Measurements from ENCODE around the gene ALK.

ALK gene

DNA sequence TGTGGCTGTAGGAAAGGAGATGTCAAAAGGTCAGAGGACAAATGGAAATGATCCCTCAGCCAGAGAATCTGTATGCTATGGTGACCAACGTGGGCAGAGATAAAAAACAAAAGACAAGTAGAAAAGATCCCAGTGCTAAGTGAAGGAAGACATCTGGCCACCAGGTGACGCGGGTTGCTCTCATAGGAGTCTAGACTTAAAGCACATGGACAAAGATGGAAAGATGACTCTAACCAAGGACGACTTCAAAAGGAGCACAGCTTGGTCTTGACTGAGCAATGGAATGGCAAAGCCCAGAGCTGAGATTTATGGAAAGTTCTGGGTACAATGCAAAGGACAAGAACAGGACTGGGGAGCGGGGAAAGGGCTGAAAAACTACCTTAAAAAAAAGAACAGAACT, 709.4 kb downstream of the ALK start:
- H3K4me1 ChIP-seq (ENCODE audit: low read depth, poor library complexity, severe bottlenecking), result no peaks in the 10 kb centered on the region
- H3K4me2 ChIP-seq, result no peak overlapping the region
- no peaks in the 10 kb centered on the region for H3K36me3 ChIP-seq (ENCODE audit: insufficient read depth)
- H3K9ac ChIP-seq, result no peak overlapping the region
- no peak overlapping the region for H3K27ac ChIP-seq
- no peak overlapping the region for H2AFZ ChIP-seq (ENCODE audit: low read depth)
- H3K4me3 ChIP-seq (IDR thresholded peaks at IDR 0.05; ENCODE audit: insufficient read depth, low read depth, low read length), result no peak overlapping the region
- H4K20me1 ChIP-seq (ENCODE audit: insufficient read depth), result no peaks in the 10 kb centered on the region
- H3K79me2 ChIP-seq (ENCODE audit: insufficient read depth, low read depth), result no peaks in the 10 kb centered on the region
- TF ChIP-seq, protein P1, sequence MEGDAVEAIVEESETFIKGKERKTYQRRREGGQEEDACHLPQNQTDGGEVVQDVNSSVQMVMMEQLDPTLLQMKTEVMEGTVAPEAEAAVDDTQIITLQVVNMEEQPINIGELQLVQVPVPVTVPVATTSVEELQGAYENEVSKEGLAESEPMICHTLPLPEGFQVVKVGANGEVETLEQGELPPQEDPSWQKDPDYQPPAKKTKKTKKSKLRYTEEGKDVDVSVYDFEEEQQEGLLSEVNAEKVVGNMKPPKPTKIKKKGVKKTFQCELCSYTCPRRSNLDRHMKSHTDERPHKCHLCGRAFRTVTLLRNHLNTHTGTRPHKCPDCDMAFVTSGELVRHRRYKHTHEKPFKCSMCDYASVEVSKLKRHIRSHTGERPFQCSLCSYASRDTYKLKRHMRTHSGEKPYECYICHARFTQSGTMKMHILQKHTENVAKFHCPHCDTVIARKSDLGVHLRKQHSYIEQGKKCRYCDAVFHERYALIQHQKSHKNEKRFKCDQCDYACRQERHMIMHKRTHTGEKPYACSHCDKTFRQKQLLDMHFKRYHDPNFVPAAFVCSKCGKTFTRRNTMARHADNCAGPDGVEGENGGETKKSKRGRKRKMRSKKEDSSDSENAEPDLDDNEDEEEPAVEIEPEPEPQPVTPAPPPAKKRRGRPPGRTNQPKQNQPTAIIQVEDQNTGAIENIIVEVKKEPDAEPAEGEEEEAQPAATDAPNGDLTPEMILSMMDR (conservative IDR thresholded peaks at IDR 0.05; ENCODE audit: low read depth, low read length), result no peak
- no peaks in the 10 kb centered on the region for H3K27me3 ChIP-seq (ENCODE audit: insufficient read depth, low read depth)

DNA sequence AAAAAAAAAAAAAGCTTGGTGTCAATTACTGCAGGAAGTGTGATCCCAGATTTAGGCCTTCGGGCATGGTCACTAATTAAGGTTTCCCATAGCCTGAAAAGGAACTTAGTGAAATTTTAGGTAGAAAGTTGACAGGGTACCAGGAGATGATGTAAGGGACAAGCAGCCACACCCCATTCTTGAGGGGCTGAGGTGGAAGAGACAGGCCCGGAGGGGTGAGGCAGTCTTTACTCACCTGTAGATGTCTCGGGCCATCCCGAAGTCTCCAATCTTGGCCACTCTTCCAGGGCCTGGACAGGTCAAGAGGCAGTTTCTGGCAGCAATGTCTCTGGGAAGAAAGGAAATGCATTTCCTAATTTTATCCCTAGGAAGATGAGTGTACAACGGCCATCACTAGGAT, 711.8 kb downstream of the ALK start:
- Histone ChIP-seq H3K4me2 (no peak overlapping the region), H3K4me1 (ENCODE audit: low read depth, poor library complexity, severe bottlenecking) (no peaks in the 10 kb centered on the region), H3K79me2 (ENCODE audit: insufficient read depth, low read depth) (no peaks in the 10 kb centered on the region), H4K20me1 (ENCODE audit: insufficient read depth) (no peaks in the 10 kb centered on the region), H2AFZ (ENCODE audit: low read depth) (no peak overlapping the region), H3K9ac (no peak overlapping the region), H3K4me3 (IDR thresholded peaks at IDR 0.05; ENCODE audit: insufficient read depth, low read depth, low read length) (no peak overlapping the region), H3K36me3 (ENCODE audit: insufficient read depth) (no peaks in the 10 kb centered on the region), H3K27ac (no peak overlapping the region), H3K27me3 (ENCODE audit: insufficient read depth, low read depth) (no peaks in the 10 kb centered on the region)
- TF ChIP-seq, protein P1 (conservative IDR thresholded peaks at IDR 0.05; ENCODE audit: low read depth, low read length), result no peak

DNA sequence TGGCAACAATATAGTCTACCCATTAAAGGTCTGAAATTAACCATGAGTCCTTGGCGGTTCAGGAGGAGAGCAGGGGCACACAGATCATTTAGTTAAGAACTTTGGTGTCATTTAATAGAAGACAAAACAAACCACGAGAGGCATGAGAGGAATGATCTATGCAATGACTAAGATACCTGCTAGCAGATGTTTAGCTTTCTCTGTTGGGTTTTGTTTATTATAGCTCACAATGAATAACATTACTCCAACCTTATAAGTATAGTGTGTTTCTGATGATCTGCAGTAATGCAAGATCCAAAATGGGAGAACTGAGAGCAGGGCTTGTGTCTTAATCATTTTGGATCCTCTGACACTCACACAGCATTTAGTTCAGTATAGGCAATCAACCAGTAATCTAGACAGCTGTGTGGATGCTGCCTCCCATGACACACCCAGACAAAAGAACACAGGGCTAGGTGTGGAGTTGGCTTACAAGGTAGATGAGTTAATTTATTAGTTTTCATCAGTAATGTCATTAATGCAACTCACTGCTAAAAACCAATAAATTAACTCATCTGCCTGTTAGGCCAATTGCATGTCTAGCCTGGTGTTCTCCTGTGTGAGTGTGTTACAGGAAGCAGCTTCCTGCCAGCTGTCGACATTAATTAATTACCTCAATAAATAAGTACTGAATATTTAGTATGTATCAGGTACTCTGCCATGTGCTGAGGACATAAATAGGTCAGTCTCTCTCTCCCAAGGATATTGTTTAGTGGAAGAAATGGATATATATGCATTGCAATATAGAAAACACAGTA, 713.8 kb downstream of the ALK start:
- H2AFZ ChIP-seq (ENCODE audit: low read depth), result no peak overlapping the region
- no peak overlapping the region for H3K4me3 ChIP-seq (IDR thresholded peaks at IDR 0.05; ENCODE audit: insufficient read depth, low read depth, low read length)
- TF ChIP-seq, protein P1 (conservative IDR thresholded peaks at IDR 0.05; ENCODE audit: low read depth, low read length), result no peak
- no peaks in the 10 kb centered on the region for H3K36me3 ChIP-seq (ENCODE audit: insufficient read depth)
- H3K27ac ChIP-seq, result no peak overlapping the region
- H3K79me2 ChIP-seq (ENCODE audit: insufficient read depth, low read depth), result no peaks in the 10 kb centered on the region
- H3K4me1 ChIP-seq (ENCODE audit: low read depth, poor library complexity, severe bottlenecking), result no peaks in the 10 kb centered on the region
- H3K27me3 ChIP-seq (ENCODE audit: insufficient read depth, low read depth), result no peaks in the 10 kb centered on the region
- no peak overlapping the region for H3K4me2 ChIP-seq
- no peaks in the 10 kb centered on the region for H4K20me1 ChIP-seq (ENCODE audit: insufficient read depth)
- H3K9ac ChIP-seq, result no peak overlapping the region

DNA sequence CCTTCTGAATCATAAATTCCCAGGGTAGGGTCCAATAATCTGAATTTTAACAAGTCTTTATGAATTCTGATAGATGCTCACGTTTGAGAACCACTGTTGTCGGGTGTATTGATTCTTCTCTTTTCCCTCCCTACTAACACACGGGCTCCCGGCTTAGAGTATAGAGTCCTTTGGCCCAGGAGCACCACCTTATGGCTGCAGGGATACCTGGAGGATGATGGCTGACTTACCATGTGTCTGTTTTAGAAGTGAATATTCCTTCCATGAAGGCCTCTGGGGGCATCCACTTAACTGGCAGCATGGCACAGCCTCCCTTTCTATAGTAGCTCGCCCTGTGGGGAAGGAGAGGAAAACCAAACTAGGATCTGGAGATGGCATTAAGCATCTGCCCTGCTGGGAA, 714.4 kb downstream of the ALK start:
- no peaks in the 10 kb centered on the region for H3K79me2 ChIP-seq (ENCODE audit: insufficient read depth, low read depth)
- no peak overlapping the region for H3K4me2 ChIP-seq
- H3K27ac ChIP-seq, result no peak overlapping the region
- no peak overlapping the region for H3K9ac ChIP-seq
- TF ChIP-seq, protein P1 (conservative IDR thresholded peaks at IDR 0.05; ENCODE audit: low read depth, low read length), result no peak
- H4K20me1 ChIP-seq (ENCODE audit: insufficient read depth), result no peaks in the 10 kb centered on the region
- H3K4me1 ChIP-seq (ENCODE audit: low read depth, poor library complexity, severe bottlenecking), result no peaks in the 10 kb centered on the region
- no peaks in the 10 kb centered on the region for H3K27me3 ChIP-seq (ENCODE audit: insufficient read depth, low read depth)
- H3K4me3 ChIP-seq (IDR thresholded peaks at IDR 0.05; ENCODE audit: insufficient read depth, low read depth, low read length), result no peak overlapping the region
- no peak overlapping the region for H2AFZ ChIP-seq (ENCODE audit: low read depth)
- no peaks in the 10 kb centered on the region for H3K36me3 ChIP-seq (ENCODE audit: insufficient read depth)
